HEK293T (cell line): Measurements from ENCODE around the gene KLHL22.
"Not testable (repeated sequence)": the region's sequence is repeated elsewhere in the genome, so short reads cannot be mapped to it uniquely, and the experiment has no call there.

Source experiments
- ELF4 ChIP-seq: fragments of 450-650 bp; IDR thresholded peaks from 2 replicates; pipeline ENCODE4 v1.6.1; 2017; ENCODE audit warnings: antibody characterized with exemption
- FOXK2 ChIP-seq: fragments of 450-650 bp; IDR thresholded peaks from 2 replicates; pipeline ENCODE4 v1.6.1; 2016; ENCODE audit warnings: mild to moderate bottlenecking
- FOXM1 ChIP-seq: fragments of 450-650 bp; IDR thresholded peaks from 2 replicates; pipeline ENCODE4 v1.6.1; 2017; ENCODE audit warnings: mild to moderate bottlenecking, borderline replicate concordance
- SP1 ChIP-seq: fragments of 450-650 bp; IDR thresholded peaks from 2 replicates; pipeline ENCODE4 v1.6.1; 2017
- TARDBP ChIP-seq: fragments of 450-650 bp; IDR thresholded peaks from 2 replicates; pipeline ENCODE4 v1.6.1; 2016

GRCh38 chr22:20538875-20539274 is 43.3 kb upstream of the KLHL22 start:
- TF ChIP-seq FOXM1, ELF4, FOXK2, TARDBP, SP1: not testable (repeated sequence)
